ENCODE data around the gene PIP5K1A.

The PIP5K1A gene

DNA sequence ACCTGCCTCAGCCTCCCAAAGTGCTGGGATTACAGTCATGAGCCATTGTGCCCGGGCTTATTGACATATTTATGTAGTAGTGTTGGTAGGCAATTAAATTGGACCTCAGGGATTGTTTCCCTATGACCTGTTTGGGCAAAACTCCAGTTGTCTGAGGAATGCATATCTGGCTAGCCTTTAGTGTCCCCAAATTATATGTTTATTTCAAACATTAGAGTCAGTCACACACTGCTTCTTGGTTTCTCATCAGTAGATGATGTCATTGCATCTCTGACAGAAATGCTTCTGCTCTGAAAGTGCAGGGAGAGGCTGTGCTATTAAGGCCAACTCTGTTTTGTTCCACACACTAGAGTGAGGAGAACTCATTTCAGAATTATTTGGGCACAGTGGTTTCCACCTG, 12.5 kb downstream of the PIP5K1A start:
- H3K9me3 Mint-ChIP-seq, result no peaks in the 10 kb centered on the region
- peaks cover 31% of the 10 kb centered on the region for H3K4me1 Mint-ChIP-seq (ENCODE audit: low read depth)
- no peaks in the 10 kb centered on the region for H3K27me3 Mint-ChIP-seq
- peak overlapping the region; percentile 8 for H3K27ac Mint-ChIP-seq
- H3K4me3 Mint-ChIP-seq, result no peak overlapping the region
- DNase-seq, result no peak
- H3K36me3 Mint-ChIP-seq (ENCODE audit: low read depth), result peaks cover 83% of the 10 kb centered on the region

DNA sequence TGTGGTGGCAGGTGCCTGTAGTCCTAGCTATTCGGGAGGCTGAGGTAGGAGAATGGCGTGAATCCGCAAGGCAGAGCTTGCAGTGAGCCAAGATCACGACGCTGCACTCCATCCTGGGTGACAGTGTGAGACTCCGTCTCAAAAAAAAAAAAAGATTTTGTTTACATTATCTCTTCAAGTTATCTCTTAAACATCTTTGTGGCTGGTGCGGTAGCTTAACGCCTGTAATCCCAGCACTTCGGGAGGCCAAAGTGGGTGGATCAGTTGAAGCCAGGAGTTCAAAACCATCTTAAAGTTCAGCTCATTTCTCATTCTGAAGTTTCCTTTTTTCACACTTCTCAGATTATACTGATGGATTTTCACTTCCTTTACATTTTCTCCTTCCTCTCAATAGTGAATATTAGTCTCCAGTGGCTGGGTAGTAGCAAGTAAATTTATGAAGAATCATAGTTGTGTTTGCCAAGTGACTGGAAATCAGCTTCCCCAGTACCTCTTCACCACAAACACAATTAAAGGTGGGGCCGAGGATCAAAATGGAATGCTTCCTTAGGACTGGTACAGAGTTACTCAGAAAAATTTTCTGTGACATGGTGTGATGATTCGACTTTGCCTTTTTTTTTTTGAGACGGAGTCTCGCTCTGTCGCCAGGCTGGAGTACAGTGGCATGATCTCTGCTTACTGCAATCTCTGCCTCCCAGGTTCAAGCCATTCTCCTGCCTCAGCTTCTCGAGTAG, 13.8 kb downstream of the PIP5K1A start:
- H3K4me1 Mint-ChIP-seq (ENCODE audit: low read depth), result peaks cover 32% of the 10 kb centered on the region
- peak overlapping the region; percentile 88 for H3K27ac Mint-ChIP-seq
- peaks cover 78% of the 10 kb centered on the region for H3K36me3 Mint-ChIP-seq (ENCODE audit: low read depth)
- H3K27me3 Mint-ChIP-seq, result no peaks in the 10 kb centered on the region
- H3K9me3 Mint-ChIP-seq, result no peaks in the 10 kb centered on the region
- peak overlapping the region; percentile 18 for H3K4me3 Mint-ChIP-seq
- no peak for DNase-seq

DNA sequence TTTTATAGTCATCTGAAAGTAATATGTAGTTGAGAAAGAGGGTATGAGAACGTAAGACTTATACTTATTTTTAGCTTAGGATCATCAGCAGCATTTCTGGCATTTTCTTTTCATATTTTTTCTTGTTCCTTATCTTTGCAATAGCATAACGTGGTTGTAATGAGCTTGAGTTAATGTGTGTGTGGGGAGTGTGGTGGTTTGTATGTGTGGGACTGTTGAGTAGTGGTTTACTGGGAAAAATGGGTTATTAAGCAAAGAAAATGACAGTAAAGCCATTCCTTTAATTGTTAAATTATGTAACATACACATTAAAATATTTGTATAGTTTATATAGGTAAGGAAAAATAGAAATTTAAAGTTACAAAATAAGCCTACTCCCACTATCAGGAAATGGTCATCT, 15.2 kb downstream of the PIP5K1A start:
- H3K4me3 Mint-ChIP-seq, result no peak overlapping the region

DNA sequence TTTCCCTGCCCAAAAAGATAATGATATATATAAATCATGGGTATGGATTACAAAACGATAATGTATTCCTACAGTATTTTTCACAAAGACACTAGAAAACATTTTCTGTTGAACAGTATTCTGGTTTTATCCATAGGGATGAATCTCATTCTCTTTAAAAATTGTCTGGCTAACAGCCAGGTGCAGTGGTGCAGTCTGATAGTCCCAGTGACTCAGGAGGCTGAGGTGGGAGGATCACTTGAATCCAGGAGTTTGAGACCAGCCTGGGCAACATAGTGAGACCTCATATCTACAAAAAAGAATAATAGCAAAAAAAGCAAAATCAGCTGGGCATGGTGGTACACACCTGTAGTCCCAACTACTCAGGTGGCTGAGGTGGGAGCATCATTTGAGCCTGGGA, 23.3 kb downstream of the PIP5K1A start:
- H3K36me3 Mint-ChIP-seq (ENCODE audit: low read depth), result peaks cover 64% of the 10 kb centered on the region
- H3K4me1 Mint-ChIP-seq (ENCODE audit: low read depth), result peaks cover 13% of the 10 kb centered on the region
- no peak for DNase-seq
- H3K4me3 Mint-ChIP-seq, result no peak overlapping the region
- H3K27ac Mint-ChIP-seq, result peak overlapping the region; percentile 44
- H3K27me3 Mint-ChIP-seq, result no peaks in the 10 kb centered on the region
- no peaks in the 10 kb centered on the region for H3K9me3 Mint-ChIP-seq

More for the DNA sequence above, 15.2 kb downstream of the PIP5K1A start:
- Mint-ChIP-seq H3K4me1 (ENCODE audit: low read depth) (peaks cover 36% of the 10 kb centered on the region), H3K9me3 (no peaks in the 10 kb centered on the region), H3K27ac (peak overlapping the region; percentile 57), H3K36me3 (ENCODE audit: low read depth) (peaks cover 74% of the 10 kb centered on the region), H3K27me3 (no peaks in the 10 kb centered on the region)
- DNase-seq, result no peak

DNA sequence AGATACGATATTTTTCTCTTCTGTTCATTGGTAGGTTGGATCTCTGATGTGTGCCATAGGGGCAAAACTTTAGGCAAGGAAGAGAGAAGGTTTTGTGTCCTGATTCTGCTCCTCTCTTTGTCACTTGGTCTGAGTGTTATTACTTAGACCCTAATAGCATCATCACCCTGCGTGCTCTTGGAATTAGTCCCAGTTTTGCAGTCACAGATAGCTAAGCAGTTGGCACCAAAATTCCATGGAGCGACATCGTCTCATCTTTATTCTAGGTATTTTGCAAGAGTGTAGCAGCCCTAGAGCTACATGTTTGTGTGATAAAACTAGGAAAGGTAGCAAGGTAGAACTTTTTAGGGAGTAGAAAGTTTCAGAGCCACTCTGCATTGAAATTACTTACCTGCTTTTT, 23.8 kb downstream of the PIP5K1A start:
- no peak for DNase-seq
- no peak overlapping the region for H3K4me3 Mint-ChIP-seq
- H3K4me1 Mint-ChIP-seq (ENCODE audit: low read depth), result peaks cover 12% of the 10 kb centered on the region
- H3K27me3 Mint-ChIP-seq, result no peaks in the 10 kb centered on the region
- peaks cover 67% of the 10 kb centered on the region for H3K36me3 Mint-ChIP-seq (ENCODE audit: low read depth)
- H3K9me3 Mint-ChIP-seq, result no peaks in the 10 kb centered on the region
- peak overlapping the region; percentile 2 for H3K27ac Mint-ChIP-seq

DNA sequence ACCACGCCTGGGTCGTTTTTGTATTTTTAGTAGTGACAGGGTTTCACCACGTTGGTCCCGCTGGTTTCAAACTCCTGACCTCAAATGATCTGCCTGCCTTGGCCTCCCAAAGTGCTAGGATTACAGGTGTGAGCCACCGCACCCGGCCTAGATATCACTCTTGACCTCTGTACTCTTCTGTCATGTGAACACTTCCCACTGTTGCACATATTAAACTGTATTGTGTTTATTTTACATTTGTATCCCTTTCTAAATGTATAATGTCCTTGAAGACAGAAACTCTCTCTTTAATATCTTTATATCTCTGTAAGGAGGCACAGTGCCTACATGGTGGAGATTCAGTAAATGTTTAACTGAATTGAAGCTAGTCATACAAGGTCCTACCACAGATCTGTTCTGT, 36.9 kb downstream of the PIP5K1A start:
- peak; percentile 2 for DNase-seq
- Mint-ChIP-seq H3K27me3 (no peaks in the 10 kb centered on the region), H3K4me1 (ENCODE audit: low read depth) (peaks cover 2% of the 10 kb centered on the region), H3K4me3 (no peak overlapping the region), H3K36me3 (ENCODE audit: low read depth) (peaks cover 97% of the 10 kb centered on the region), H3K9me3 (no peaks in the 10 kb centered on the region), H3K27ac (peak overlapping the region; percentile 1)

DNA sequence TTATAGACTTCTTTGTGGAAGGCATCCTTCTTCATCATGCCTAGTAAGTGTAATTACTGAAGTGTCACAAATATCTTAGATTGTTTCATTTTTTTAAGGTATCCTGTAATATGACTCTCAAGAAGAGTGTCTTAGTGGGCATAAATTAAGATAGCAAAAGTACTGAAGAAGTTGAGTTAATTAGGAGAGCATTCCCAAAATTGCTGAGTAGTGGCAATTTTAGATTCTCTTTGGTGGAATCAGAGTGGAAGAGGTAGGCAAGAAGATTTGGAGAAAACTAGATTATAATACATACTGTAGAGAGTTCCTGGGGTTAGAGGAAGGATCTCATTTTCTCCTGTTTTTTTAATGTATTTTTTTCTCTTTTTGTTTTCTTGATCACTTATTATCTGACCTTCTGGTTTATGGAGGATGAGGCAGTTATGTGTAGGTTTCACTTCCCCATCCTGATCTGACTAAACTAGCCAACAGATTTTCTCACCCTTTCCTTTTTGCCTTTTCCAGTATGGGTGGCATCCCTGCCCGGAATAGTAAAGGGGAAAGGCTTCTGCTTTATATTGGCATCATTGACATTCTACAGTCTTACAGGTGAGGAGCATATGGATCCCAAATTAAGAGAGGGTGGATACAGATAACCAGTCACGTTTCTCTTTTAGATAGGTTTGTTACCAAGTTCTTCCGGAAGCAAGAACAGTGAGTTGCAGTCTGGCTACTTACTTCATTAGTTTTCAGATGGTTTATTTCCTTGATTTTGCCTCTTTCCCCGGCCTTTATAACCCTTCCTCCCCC, 39.5 kb downstream of the PIP5K1A start:
- Mint-ChIP-seq H3K4me1 (ENCODE audit: low read depth) (peaks cover 2% of the 10 kb centered on the region), H3K9me3 (no peaks in the 10 kb centered on the region), H3K27me3 (no peaks in the 10 kb centered on the region), H3K36me3 (ENCODE audit: low read depth) (peaks cover 95% of the 10 kb centered on the region), H3K27ac (peak overlapping the region; percentile 6), H3K4me3 (no peak overlapping the region)
- DNase-seq, result no peak

DNA sequence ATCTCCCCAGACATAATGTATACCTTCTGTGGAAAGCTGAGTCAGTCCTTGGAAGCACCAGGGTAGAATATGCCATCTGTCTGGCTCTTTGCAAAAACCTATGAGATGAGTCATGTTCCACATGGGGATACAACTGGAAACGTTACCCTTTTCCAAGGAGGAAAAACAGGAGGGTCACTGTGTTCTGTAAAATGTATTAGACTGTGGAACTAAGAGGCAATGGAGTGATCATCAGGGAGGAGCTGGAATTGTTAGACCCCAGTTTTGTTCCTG, 40.1 kb downstream of the PIP5K1A start:
- Mint-ChIP-seq H3K4me1 (ENCODE audit: low read depth) (peaks cover 2% of the 10 kb centered on the region), H3K27me3 (no peaks in the 10 kb centered on the region), H3K27ac (no peak overlapping the region), H3K4me3 (no peak overlapping the region), H3K36me3 (ENCODE audit: low read depth) (peaks cover 96% of the 10 kb centered on the region), H3K9me3 (no peaks in the 10 kb centered on the region)
- no peak for DNase-seq

DNA sequence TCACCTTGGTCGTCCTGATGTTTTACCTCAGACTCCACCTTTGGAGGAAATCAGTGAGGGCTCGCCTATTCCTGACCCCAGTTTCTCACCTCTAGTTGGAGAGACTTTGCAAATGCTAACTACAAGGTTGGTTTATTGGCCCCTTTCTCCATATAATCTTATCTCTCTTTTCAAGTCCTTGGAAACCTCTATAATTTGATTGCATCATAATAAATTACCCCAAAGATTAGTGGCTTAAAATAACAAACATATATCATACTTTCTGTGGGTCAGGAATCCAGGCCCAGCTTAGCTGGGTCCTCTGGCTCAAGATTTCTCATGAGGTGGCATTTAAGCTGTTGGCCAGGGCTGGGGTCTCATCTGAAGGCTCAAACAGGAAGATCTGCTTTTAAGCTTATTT, 44.1 kb downstream of the PIP5K1A start:
- no peak overlapping the region for H3K4me3 Mint-ChIP-seq
- H3K9me3 Mint-ChIP-seq, result no peaks in the 10 kb centered on the region
- H3K27me3 Mint-ChIP-seq, result no peaks in the 10 kb centered on the region
- peak overlapping the region; percentile 71 for H3K27ac Mint-ChIP-seq
- H3K4me1 Mint-ChIP-seq (ENCODE audit: low read depth), result peaks cover 2% of the 10 kb centered on the region
- peaks cover 98% of the 10 kb centered on the region for H3K36me3 Mint-ChIP-seq (ENCODE audit: low read depth)
- no peak for DNase-seq

DNA sequence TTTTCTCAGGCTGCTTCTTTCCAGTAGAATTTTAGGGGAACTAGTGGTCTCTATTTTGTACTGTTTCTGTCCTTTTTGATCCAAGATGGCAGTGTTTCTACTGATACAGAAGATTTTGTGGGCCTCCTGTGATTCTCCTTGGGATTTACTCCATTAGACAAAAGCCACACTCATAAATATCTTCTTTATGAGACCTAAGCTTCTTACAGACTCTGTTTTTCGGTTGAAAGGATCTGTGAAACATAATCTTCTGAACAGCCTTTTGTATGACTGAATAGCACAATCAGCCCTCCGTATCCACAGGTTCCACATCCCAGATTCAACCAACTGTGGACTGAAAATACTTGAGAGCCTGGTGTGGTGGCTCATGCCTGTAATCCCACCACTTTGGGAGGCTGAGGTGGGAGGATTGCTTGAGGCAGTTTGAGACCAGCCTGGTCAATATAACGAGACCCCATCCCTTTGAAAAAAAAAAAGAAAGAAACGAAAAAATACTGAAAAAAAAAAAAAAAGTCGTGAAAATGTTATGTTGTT, 45.4 kb downstream of the PIP5K1A start:
- peak overlapping the region; percentile 24 for H3K27ac Mint-ChIP-seq
- no peaks in the 10 kb centered on the region for H3K27me3 Mint-ChIP-seq
- no peak overlapping the region for H3K4me3 Mint-ChIP-seq
- H3K36me3 Mint-ChIP-seq (ENCODE audit: low read depth), result peaks cover 98% of the 10 kb centered on the region
- DNase-seq, result no peak
- H3K9me3 Mint-ChIP-seq, result no peaks in the 10 kb centered on the region
- no peaks in the 10 kb centered on the region for H3K4me1 Mint-ChIP-seq (ENCODE audit: low read depth)

DNA sequence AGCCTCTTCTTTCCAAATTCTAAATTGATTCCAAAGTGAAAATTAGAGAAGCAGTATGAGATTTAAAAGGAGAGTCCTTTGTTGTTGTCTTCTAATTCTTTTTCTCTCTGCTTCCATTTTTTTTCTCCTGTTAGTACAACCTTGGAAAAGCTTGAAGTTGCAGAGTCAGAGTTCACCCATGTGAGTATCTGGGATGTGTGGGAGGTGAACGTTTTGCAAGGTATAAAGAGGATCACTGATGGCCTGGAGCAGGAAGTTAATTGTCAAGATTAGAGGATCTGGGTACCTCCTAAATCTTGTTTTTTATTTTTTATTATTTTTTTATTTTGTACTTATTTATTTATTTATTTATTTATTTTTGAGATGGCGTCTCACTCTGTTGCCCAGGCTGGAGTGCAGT, 48.4 kb downstream of the PIP5K1A start:
- Mint-ChIP-seq H3K4me1 (ENCODE audit: low read depth) (peaks cover 2% of the 10 kb centered on the region), H3K4me3 (no peak overlapping the region), H3K27me3 (no peaks in the 10 kb centered on the region), H3K9me3 (no peaks in the 10 kb centered on the region), H3K36me3 (ENCODE audit: low read depth) (peaks cover 90% of the 10 kb centered on the region), H3K27ac (no peak overlapping the region)
- DNase-seq, result no peak

DNA sequence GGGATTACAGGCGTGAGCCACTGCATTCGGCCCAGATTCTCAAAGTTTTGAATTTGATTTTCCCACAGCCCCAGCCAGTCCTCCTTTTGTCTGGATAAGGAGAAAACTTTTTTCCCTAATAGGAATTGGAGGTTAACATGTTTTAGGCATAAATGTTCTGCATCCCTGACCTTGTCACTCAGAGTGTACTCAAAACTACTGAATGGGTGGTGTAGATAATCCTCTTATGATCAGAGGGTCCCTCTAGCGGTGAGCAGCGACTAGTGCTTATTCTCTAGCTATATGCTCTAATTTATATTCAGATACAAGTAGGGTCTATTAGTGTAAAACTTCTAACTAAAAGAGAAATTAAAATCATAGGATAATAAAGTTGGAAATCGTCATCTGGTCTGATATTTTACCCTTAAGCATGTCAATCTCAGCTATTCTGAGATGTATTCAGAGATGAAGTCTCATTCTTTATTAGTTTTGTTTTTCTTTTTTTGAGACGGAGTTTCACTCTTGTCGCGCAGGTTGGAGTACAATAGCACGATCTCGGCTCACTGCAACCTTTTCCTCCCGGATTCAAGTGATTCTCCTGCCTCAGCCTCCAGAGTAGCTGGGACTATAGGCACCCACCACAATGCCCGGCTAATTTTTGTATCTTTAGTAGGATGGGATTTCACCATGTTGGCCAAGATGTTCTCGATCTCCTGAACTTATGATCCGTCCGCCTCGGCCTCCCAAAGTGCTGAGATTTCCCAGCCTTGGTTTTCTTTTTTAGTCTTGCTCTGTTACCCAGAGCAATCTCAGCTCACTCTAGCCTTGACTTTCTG, 53.5 kb downstream of the PIP5K1A start:
- Mint-ChIP-seq H3K27ac (peak overlapping the region; percentile 44), H3K9me3 (no peaks in the 10 kb centered on the region), H3K27me3 (no peaks in the 10 kb centered on the region), H3K4me3 (no peak overlapping the region), H3K4me1 (ENCODE audit: low read depth) (peaks cover 20% of the 10 kb centered on the region), H3K36me3 (ENCODE audit: low read depth) (peaks cover 57% of the 10 kb centered on the region)
- peak; percentile 48 for DNase-seq

DNA sequence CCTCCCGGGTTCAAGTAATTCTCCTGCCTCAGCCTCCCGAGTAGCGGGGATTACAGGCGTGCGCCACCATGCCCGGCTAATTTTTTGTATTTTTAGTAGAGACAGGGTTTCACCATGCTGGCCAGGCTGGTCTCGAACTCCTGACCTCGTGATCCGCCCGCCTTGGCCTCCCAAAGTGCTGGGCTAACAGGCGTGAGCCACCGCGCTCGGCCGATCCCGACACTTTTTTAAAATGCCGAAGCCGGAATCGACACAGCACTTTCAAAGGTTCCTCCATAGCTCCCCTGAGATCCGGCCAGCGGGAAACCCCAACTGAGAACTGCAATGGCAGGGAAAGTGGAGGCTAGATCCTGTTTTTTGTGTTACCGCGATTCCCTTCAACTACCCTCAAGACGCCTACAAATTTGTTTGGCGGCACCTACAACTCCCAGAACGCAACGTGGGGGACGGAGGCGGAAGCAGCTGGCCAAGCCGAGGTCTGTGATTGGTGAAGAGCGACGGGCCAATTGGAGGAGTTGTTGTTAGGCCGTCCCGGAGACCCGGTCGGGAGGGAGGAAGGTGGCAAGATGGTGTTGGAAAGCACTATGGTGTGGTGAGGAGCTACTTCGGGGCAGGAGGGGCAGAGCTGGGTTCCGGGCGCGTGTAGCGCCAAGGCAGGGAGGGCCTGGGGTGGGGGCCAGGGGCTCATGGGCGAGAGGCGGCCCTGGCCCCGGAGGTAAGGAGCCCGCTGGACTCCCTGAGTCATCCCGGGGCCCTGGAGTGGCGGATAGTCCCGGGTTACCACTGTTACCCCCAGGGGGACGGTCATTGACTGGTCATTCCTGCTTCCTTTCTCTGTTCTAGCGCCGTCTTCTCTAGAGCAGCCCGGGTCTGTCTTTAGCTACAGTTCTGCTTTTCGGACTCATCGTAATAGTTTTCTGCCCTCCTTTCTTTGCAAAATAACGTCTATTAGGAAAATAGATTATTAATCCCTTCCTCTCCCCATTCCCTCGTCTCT, 56.2 kb downstream of the PIP5K1A start, which contains the start of gene PSMD4:
Gene PSMD4, plus strand, starts transcription at position 518 of the 997 bp plus-strand sequence. Its CDS starts 49 bp downstream, at position 567.
- peak within 1 kb of the TSS; percentile 91 for H3K4me3 Mint-ChIP-seq
- H3K27me3 Mint-ChIP-seq, result no peaks in the 10 kb centered on the region
- H3K4me1 Mint-ChIP-seq (ENCODE audit: low read depth), result peaks cover 33% of the 10 kb centered on the region
- H3K36me3 Mint-ChIP-seq (ENCODE audit: low read depth), result peaks cover 51% of the 10 kb centered on the region
- peak; percentile 91 for DNase-seq
- no peaks in the 10 kb centered on the region for H3K9me3 Mint-ChIP-seq
- peak within 1 kb of the TSS; percentile 98 for H3K27ac Mint-ChIP-seq

Measured in activated T-cell treated with anti-CD3 and anti-CD28 coated beads, Interleukin-2, amount 50 U/mL, for 24 hours (primary cell).